NOMO-1 (cell line): ENCODE data around the gene PIF1.

Source experiments
- DNase-seq, 2 experiments: peaks; one replicate each; lab custom pipeline; 2025; ENCODE audit not compliant: unreplicated experiment in 2 of 2; lab: John Stamatoyannopoulos, UW

Gene PIF1, protein sequence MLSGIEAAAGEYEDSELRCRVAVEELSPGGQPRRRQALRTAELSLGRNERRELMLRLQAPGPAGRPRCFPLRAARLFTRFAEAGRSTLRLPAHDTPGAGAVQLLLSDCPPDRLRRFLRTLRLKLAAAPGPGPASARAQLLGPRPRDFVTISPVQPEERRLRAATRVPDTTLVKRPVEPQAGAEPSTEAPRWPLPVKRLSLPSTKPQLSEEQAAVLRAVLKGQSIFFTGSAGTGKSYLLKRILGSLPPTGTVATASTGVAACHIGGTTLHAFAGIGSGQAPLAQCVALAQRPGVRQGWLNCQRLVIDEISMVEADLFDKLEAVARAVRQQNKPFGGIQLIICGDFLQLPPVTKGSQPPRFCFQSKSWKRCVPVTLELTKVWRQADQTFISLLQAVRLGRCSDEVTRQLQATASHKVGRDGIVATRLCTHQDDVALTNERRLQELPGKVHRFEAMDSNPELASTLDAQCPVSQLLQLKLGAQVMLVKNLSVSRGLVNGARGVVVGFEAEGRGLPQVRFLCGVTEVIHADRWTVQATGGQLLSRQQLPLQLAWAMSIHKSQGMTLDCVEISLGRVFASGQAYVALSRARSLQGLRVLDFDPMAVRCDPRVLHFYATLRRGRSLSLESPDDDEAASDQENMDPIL

DNA sequence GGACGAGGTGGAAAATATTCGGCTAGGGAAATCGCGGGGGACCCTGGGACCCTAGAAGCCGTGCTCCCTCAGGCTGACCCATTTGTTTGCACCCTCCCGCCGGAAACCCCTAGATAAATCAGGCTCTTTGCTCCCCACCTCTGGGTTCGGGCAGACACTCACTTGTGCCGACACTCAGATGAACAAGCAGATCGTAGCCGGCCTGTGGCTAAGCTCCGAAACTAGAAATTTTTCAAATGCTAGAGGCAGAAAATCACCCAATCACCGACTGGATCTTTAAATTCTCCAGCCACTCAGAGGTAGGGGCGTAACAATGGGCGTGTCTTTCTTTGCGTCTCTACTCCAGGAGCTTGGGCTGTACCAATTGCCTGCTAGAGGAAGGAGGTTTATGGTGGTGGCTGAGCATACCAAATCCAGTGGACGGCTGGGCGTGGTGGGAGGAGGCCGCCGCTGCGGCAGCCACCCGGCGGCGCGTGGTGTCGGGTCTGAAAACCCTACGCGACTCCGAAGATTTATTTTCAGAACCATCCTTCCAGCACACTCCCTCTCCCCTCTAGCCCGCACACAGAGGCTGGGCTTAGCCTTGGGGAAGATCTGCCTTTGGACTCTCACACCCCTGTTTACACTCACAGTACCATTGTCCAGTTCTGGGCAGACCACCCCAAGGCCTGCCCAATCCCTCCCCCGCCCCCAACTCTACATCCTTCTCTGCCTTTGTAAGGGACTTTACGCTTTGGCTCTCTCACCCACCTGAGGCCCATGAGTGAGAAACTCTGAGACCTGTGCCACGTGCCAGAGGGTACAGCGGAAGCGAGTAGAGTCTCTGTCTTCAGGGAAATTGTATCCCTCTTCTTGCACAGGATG, at the start of gene PIF1:
PIF1 (minus strand) TSS at position 217 of the 864 bp plus-strand sequence. CDS start 1,312 bp downstream, outside the sequence.
- peak; percentile 97 to 99 for DNase-seq

DNA sequence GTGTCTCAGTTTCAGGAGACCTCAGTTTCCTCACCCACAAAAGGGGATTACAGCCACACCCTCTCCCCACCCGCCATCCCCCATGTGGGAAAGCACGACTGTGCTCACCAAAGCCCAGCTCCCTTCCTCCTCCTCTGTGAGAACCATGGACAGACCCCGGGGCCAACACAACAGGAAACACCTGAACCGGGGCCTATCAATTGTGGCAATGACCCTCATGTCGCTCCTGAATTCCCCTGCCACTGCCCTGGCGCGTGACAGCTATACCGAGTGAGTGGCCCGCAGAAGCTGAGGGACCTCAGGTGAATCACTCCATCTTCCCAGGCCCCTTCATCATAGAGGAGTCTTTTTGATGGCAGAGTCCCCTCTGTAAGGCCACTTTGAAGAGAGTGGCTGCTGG, 44.9 kb upstream of the PIF1 start:
- no peak for DNase-seq

DNA sequence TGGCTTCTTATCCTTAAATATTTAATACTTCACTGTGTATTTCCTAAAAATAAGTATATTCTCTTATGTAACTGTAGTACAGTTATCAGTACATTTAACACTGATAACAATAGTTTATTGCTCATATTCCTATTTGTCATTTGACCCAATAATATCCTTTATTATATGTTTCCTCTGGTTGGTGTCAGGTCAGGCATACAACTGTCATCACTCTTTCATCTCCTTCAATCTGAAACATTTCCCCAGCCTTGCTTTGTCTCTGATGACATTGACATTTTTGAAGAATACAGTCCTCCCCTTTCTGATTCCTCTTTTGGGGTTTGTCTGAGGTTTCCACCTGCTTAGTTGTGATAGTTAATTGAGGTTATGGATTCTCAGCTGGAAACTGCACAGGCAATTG, 44.1 kb upstream of the PIF1 start:
- no peak for DNase-seq

DNA sequence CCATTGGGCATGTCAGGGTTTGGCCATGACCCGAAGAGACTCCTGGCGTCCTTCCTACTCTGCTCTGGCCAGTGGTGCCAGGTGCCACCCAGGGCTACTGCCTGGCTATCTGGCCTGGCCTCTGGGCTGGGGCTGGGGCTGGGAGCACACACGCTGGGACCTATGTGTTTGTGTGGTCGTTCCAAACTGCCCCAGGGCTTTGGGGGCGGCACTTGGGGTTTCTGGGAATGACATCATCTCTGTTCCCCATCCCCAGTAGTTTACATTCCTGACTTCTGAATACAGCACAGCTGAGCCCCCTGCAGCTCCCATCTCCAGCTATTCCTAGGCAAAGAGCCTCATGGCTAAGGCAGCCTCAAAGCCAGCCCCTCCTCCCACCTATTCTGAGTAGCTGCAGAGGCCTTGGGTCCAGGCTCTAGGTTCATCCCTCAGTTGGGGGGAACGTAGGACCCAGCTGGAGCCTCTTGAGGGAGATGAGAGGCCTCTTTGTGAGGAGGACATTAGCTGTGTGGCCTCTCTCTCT, 40.6 kb upstream of the PIF1 start:
- no peak for DNase-seq

DNA sequence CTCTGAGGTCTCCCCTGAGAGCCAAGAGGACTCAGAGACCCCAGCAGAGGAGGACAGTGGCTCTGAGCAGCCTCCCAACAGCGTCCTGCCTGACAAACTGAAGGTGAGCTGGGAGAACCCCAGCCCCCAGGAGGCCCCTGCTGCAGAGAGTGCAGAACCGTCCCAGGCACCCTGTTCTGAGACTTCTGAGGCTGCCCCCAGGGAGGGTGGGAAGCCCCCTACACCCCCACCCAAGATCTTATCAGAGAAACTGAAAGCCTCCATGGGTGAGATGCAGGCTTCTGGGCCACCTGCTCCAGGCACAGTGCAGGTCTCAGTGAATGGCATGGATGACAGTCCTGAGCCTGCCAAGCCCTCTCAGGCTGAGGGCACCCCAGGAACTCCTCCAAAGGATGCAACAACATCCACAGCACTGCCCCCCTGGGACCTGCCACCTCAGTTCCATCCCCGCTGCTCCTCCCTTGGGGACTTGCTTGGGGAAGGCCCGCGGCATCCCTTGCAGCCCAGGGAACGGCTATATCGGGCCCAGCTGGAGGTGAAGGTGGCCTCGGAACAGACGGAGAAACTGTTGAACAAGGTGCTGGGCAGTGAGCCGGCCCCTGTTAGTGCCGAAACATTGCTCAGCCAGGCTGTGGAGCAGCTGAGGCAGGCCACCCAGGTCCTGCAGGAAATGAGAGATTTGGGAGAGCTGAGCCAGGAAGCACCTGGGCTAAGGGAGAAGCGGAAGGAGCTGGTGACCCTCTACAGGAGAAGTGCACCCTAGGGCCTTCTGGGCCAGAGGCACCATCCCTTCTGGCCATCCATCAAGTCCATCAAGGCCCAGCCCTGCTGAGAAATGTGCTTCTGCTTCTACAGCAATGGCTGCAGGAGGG, 39.9 kb upstream of the PIF1 start:
- no peak for DNase-seq

DNA sequence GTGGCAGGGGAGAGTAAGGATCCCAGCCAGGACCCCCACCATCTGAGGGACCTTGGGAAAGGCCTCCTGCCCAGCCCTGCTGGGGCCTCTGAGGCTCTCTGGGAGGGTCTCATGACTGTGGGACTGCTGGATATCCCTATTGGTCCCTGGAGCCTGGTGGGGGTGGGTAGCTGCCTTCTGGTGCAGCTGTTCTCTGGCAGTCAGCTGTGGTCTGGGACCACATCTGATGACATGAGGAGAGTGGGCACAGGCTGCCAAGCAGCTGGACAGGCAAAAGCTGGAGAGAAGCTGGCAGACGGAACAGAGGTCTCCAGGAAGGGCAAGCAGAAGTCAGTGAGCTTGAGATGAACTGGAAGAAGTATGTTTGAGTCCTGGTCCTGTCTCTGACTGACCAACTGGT, 38.6 kb upstream of the PIF1 start:
- DNase-seq, result no peak

DNA sequence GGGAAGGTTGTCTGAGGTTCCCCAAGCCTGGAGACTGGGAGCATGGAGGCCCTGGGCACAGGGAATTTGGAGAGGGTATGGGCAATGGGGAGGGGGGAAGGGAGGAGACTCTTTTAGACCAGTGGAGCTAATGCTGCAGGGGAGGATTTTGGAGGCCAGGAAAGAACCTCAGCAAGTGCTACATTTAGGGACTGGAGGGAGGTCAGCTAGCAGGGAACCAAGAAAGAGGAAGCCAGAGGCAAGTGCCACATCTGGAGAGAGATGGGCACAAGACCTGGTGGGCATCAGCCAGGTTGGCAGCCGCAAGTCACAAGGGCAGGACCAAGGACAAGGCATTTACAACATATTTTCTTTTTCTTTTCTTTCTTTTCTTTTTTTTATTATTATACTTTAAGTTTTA, 37.0 kb upstream of the PIF1 start:
- DNase-seq, result no peak

DNA sequence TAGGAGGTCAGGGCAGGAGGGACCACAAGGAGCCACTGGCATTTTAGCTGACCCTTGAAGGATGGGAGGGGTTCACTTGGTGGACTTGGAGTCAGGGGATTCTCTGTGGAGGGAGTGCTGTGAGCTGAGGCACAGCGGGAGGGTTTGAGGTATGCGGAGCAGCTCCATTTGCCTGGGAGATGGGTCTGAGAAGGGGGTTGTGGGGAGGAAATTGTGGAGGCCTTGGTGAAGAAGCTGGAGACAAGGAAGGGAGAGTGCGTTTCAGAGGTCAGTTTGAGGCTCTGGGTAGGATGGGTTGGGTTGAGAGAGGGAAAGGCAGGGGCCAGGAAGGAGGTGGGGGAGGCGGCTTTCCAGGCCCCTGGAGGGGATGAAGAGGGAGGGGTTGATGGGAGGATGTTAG, 36.5 kb upstream of the PIF1 start:
- DNase-seq, result no peak

DNA sequence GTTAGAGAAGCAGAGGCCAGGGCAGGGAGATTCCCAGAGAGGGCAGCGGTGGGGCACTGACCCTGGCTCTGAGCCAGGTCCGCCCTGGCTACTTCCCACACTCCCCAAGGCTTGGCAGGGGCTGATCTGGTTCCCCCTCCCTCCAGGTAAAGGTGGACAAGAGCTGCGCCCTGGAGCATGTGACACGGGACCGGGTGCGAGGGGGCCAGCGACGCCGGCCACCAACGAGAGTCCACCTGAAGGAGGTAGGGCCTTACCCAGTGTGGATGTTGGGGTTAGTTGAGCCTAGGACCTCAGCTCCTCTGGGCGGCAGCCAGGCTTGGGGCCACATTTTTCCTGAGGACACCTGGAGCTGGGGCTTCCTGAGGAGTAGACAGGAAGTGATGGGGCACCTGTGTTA, 35.9 kb upstream of the PIF1 start:
- no peak for DNase-seq

DNA sequence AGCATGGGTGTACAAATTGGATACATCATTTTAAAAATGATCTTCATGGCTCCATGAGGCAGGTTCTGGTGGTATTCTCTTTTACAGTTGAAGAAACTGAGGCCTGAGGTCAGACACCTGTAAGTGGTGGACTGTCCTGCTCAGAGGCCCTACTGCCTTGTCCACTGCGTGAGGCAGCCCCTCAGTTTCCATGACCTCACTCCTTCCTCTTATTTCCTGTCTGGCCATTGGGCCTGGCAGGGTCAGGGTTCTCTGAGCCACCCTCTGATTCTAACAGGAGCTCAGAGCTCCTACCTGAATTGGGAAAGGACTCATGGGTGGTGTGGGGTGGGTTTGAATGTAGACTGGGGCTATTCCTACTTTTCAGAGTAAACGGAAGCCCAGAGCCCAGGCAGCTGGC, 33.8 kb upstream of the PIF1 start:
- DNase-seq, result no peak

DNA sequence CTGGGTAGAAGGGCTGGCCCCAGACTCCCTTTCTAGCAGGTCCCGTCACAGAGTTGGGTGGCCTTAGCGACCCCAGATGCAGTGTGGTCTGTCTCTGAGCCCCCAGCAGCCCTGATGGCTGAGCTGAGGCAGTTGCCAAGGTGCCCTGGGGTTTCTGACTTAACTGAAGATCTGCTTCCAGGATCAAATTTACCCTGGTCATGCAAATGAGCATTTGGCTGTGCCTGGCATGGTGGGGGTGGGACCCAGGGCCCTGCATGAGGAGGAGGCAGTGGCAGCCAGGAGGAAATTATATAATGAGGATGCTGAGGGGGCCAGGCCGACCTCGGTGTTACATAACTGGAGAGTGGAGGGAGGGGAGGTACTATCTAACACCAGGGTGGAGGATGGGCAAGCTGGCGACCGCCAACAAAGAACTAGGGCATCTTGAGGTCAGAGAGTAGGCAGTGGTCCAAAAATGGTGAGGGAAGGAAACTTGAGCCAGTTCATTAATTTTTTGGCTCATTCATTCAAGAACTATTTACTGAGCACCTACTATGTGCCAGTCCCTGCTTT, 32.7 kb upstream of the PIF1 start:
- no peak for DNase-seq

DNA sequence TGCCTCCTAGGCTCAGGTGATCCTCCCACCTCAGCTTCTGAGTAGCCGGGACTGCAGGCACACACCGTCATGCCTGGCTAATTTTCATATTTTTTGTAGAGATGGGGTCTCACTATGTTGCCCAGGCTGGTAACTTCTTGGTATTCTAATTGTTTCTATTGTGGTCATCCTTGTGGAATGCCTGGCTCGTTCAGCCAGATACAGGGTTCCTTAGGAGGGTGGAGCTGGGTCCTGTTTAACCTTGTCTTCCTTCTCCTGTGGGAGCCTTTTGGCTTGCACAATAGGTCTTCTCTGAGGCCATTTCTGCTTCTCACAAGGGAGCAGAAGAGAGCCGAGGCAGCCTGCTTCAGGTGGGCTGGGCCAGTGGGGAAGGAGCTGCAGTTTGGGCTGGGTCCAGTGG, 32.0 kb upstream of the PIF1 start:
- peak in 1 of 2 experiments; percentile 48 for DNase-seq

DNA sequence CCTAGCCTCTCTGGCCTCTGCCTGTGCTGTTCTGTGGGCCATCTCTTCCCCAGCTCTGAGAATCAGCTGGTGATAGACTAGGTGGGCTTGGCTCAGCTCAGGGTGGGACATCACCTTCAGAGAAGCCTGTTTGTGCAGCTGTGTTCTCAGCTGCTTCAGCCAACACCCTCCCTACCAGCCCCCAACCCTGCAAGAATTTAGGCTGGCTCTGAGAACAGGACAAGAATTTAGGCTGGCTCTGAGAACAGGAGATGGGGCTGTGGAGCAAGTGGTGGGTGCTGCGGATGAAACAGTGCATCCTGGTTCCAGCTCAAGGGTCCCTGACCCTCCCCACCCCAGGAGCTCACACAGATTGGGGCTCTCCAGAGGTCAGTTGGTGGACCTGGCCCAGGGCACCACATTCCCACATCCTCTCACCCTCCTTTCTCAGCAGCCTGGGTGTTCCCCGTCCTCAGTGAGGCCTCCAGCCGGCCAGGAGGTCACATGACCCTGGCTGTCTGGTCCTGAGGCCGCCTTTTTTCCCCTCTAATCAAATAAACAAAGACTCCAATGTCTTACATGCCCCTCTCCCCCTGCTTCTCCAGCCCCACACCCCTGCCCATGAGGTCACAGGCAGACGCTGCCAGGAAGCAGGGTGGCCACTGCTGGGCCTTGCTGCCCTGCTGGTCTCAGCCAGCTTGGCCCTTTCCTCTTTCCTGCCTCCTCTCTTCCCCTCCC, 31.1 kb upstream of the PIF1 start:
- no peak for DNase-seq

DNA sequence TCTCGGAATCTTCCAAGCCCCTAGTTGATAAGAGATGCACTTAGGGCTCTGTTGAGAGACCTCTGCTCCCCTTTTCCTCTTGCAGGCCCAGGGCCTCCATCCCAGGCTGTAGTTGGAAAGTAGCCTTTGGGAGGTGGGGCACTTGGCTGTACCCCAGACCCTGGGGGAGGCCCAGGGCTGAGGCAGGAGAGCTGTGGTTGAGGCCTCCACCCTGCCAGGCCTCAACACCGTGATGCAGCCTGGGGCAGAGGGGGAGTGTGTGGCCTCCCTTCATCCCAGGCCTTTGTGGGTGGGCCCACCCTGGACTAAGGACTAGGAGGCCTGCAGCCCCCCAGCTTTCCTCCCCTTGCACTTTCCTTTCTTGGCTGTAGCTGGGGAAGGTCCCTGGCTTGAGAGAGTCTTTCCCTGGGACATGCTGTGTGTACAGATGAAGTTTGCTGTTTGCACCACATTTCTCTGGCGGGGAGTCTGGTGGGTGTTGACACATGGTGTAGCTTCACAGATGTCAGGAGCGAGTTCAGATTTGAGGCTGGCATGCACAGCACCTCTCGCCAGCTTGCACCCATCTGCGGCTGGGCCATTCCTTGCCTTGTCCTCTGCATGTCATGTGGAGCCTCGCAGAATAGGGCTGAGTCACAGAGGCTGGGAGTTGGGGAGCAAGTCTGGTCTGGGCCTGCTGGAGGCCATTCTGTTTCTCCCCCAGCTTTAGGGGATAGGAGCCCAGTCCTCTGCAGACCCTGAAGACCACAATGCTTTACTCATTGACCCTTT, 29.9 kb upstream of the PIF1 start:
- DNase-seq, result no peak

DNA sequence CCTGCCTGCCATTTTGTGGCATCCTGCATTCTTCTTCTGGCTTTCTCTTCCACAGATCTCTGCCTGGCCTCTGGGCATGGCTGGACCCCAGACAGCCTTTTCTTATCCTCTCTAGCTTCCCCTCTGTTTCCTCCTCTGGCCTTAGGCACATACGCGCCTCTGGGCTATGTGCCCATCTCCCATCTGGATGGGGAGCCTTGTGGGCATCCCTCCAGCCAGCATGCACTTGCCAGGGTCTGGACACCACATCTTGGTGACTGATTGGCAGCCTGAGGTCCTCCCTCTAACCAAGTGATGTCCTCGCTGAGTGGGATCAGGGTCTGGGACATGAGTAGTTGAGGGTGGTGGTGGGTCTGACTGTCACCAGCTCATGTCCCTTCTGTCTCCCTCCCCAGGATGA, 29.1 kb upstream of the PIF1 start:
- DNase-seq, result no peak

DNA sequence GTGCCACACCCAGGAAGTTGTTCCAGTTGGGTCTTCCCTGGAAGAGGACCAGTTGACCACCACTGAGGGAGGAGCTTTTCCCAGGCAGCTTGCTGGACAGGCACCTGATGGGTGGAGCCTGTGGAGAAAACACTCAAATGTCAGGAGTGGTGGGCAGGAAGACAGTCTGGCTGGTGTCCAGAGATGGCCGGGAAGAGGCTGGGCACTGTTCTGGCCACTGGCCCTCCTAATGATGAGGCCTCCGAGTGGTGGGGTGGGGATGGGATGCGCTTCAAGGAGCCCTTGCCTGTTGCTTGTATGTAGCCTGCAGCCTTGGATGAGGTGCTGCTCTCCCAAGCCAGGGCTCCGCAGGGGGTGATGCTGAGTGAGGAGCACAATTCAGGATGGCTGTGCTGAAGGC, 28.6 kb upstream of the PIF1 start:
- DNase-seq, result no peak

DNA sequence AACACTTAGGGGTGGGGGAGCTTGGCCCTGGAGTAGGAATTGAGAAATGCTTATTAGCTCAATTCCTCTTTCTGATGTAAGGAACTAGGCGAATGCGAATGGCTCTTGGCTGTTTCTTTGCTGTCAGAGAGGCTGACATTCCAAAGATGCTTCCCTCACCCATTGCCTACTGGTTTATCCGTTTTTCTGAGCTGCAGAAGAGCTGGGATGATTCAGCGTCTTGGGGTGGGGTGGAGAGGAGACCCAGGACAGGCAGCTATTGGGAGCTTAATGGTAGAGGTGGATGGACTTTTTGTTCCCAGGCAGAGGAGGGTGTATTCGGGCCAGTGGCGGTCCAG, 26.0 kb upstream of the PIF1 start:
- DNase-seq, result peak; percentile 89 to 97

DNA sequence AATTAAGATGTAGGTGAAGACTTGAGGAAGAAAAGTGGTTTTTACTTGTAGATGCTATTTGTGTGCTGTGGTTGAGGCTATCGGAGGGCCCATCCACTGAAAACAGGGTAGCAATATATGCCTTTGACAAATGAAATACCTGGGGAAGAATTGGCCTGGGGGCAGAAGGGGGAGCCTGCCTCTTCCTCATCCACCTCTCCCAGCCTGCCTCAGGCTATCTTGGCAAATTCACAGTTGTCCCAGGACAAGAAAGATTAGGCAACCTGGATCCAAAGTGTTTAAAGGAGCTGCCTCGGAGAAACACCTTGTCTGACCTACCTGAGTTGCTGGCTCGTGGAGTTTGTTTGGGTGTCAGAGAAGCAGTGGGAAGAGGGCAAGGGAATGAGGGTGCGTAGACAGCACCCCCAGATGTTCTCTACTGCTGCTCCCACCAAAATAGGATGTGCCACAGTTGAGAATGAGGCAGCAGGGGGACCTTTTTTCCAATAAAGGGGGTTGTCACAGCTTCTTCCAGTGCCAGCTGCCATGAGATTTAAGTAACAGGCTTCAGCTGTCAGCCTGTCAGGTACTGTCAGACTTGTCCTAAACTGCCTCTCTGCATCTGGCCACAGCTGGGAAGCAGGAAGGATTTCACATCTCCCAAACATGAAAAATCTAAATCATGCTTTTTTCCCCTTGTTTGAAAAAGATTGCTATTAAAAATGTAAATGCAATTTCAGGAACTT, 25.5 kb upstream of the PIF1 start:
- DNase-seq, result no peak
